ENCODE measurements around the gene TULP1.

GRCh38 chr6:35492258-35492973 lies 20.3 kb downstream of the TULP1 start:
- no peak for TF ChIP-seq CTCF (IDR thresholded peaks at IDR 0.05 in 4 of 5, conservative IDR thresholded peaks at IDR 0.05 in 1 of 5)
- TF ChIP-seq POLR2A (IDR thresholded peaks at IDR 0.05) = no peak

All from gastrocnemius medialis (tissue), 4 donors.